Gastroesophageal sphincter (tissue), 4 donors: ENCODE data around the gene ADGRF3. TPM values are rescaled to one million over a fixed set of nuclear protein-coding genes. Genes with fewer than 3 reads are reported as not detected.
"Not testable (repeated sequence)": the region's sequence is repeated elsewhere in the genome, so short reads cannot be mapped to it uniquely, and the experiment has no call there.

ENCODE experiments used
- ATAC-seq: fragments of 150-250 bp; one replicate; pipeline ENCODE4 v1.9.1; 2016; ENCODE audit warnings: mild to moderate bottlenecking, moderate library complexity
- H3K27ac ChIP-seq, 4 donors: fragments of 200-600 bp; sonication (generic) in 3 of 4; 1 replicate in 3 of 4; 2 replicates in 1 of 4; pipeline ENCODE4 v1.5.1; 2016 to 2019
- H3K27me3 ChIP-seq: fragments of 200-600 bp; sonication (generic); one replicate; pipeline ENCODE4 v1.5.1; 2019
- H3K36me3 ChIP-seq, 2 donors: fragments of 200-600 bp; sonication (generic); one replicate each; pipeline ENCODE4 v1.5.1; 2019; ENCODE audit warnings: control low read depth in 1 of 2
- H3K4me1 ChIP-seq, 3 donors: fragments of 200-600 bp; sonication (generic); 1 replicate in 2 of 3; 2 replicates in 1 of 3; pipeline ENCODE4 v1.5.1; 2016 to 2019; ENCODE audit warnings: control low read depth in 2 of 3
- H3K4me3 ChIP-seq, 2 donors: fragments of 200-600 bp; sonication (generic); one replicate each; pipeline ENCODE4 v1.5.1; 2019; ENCODE audit warnings: mild to moderate bottlenecking in 1 of 2, moderate library complexity in 1 of 2
- H3K9me3 ChIP-seq, 3 donors: fragments of 200-600 bp; sonication (generic); one replicate each; pipeline ENCODE4 v1.5.1; 2017 to 2019; ENCODE audit warnings: control low read depth in 2 of 3
- EP300 ChIP-seq: sonication (generic); formaldehyde crosslinking; IDR thresholded peaks from one replicate; pipeline ENCODE4 v1.6.1; 2017; ENCODE audit warnings: antibody characterized with exemption, mild to moderate bottlenecking
- POLR2A ChIP-seq, 2 donors: fragments of 450-650 bp; IDR thresholded peaks; one replicate each; pipeline ENCODE4 v1.6.1; 2017; ENCODE audit warnings: antibody characterized with exemption in 2 of 2, mild to moderate bottlenecking in 2 of 2, moderate library complexity in 1 of 2
- POLR2AphosphoS5 ChIP-seq: sonication (generic); formaldehyde crosslinking; IDR thresholded peaks from one replicate; pipeline ENCODE4 v1.6.1; 2017; ENCODE audit warnings: antibody characterized with exemption
- WGBS, 2 donors: methylation state at CpG; one replicate each; pipeline ENCODE4 v1.1.5; 2018; ENCODE audit warnings: low coverage in 1 of 2; 5-methylcytosine and 5-hydroxymethylcytosine counted together
- total RNA-seq, 4 donors: library from RNA; depleted of rRNA; stranded (reverse); fragments of >200 nt; gene quantifications; one replicate each; pipeline ENCODE4 v1.1.0, GENCODE V29; 2016
- TF ChIP-seq, protein P1 (sequence below), 4 experiments: fragments of 200-600 bp in 2 of 4; fragments of 450-650 bp in 2 of 4; sonication (generic) in 1 of 4; IDR thresholded peaks; one replicate each; pipeline ENCODE4 v1.5.1; 2017 to 2019; ENCODE audit warnings: antibody characterized with exemption in 4 of 4, mild to moderate bottlenecking in 2 of 4, moderate library complexity in 2 of 4

ADGRF3 gene
- total RNA-seq, 4 donors from 2014 or later = not detected

DNA sequence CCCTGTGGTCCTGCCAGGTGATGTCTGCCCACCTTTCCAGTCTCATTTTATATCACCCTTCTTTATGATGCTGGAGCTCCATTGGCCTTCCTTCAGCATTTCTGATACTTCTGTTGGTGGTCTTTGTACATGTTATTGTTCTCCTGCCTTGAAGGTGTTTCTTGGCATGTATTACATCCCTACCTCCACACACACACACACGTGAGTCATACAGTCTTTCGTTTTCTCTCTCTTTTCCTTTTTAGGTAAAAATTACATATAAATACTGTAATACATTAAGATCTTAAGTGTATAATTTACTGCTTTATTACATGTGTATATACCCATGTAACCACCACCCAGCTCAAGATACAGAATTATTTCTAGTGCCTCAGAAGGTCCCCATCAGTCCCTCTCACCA, 10.2 kb upstream of the ADGRF3 start:
- peaks cover 0 to 7% (median 0%) of the 10 kb centered on the region in 3 donors for H3K4me1 ChIP-seq
- TF ChIP-seq POLR2A (IDR thresholded peaks at IDR 0.05) = no peak
- no peak for TF ChIP-seq POLR2AphosphoS5
- no peak for TF ChIP-seq EP300

DNA sequence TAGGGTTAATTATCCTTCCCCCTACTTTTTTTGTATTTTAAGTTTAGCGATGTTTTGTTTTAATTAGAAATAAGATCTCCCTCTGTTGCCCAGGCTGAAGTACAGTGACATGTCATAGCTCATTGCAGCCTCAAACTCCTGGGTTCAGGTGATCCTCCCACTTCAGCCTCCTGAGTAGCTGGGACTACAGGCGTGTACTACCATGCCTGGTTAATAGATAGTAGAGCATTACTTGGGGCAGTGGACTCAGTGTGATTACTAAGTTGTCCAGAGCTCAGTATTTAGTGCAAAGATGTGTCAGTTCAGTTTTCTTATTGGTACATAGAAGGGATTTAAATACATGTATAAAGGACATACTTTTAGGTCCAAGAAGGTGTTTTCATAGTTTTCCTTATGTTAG, 9.5 kb upstream of the ADGRF3 start:
- ATAC-seq = no peak
- no peaks in the 10 kb centered on the region for H3K36me3 ChIP-seq
- TF ChIP-seq POLR2A (IDR thresholded peaks at IDR 0.05) (no peak), EP300 (no peak), POLR2AphosphoS5 (no peak)
- TF ChIP-seq, protein P1, sequence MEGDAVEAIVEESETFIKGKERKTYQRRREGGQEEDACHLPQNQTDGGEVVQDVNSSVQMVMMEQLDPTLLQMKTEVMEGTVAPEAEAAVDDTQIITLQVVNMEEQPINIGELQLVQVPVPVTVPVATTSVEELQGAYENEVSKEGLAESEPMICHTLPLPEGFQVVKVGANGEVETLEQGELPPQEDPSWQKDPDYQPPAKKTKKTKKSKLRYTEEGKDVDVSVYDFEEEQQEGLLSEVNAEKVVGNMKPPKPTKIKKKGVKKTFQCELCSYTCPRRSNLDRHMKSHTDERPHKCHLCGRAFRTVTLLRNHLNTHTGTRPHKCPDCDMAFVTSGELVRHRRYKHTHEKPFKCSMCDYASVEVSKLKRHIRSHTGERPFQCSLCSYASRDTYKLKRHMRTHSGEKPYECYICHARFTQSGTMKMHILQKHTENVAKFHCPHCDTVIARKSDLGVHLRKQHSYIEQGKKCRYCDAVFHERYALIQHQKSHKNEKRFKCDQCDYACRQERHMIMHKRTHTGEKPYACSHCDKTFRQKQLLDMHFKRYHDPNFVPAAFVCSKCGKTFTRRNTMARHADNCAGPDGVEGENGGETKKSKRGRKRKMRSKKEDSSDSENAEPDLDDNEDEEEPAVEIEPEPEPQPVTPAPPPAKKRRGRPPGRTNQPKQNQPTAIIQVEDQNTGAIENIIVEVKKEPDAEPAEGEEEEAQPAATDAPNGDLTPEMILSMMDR (IDR thresholded peaks at IDR 0.05) = no peak
- H3K9me3 ChIP-seq = no peaks in the 10 kb centered on the region
- no peaks in the 10 kb centered on the region for H3K27me3 ChIP-seq
- H3K4me3 ChIP-seq = no peak overlapping the region
- H3K27ac ChIP-seq = no peak overlapping the region
- peaks cover 0 to 7% (median 0%) of the 10 kb centered on the region in 3 donors for H3K4me1 ChIP-seq
- 100% methylated on average over 1 to 2 of the region's 2 CpGs for WGBS, 2 donors

More for the DNA sequence above, 10.2 kb upstream of the ADGRF3 start:
- ATAC-seq = no peak
- no peaks in the 10 kb centered on the region for H3K9me3 ChIP-seq
- WGBS, 2 donors = 48 to 76% methylated on average over 2 of the region's 2 CpGs
- H3K27ac ChIP-seq = no peak overlapping the region
- H3K27me3 ChIP-seq = no peaks in the 10 kb centered on the region
- no peak overlapping the region for H3K4me3 ChIP-seq
- H3K36me3 ChIP-seq = no peaks in the 10 kb centered on the region

DNA sequence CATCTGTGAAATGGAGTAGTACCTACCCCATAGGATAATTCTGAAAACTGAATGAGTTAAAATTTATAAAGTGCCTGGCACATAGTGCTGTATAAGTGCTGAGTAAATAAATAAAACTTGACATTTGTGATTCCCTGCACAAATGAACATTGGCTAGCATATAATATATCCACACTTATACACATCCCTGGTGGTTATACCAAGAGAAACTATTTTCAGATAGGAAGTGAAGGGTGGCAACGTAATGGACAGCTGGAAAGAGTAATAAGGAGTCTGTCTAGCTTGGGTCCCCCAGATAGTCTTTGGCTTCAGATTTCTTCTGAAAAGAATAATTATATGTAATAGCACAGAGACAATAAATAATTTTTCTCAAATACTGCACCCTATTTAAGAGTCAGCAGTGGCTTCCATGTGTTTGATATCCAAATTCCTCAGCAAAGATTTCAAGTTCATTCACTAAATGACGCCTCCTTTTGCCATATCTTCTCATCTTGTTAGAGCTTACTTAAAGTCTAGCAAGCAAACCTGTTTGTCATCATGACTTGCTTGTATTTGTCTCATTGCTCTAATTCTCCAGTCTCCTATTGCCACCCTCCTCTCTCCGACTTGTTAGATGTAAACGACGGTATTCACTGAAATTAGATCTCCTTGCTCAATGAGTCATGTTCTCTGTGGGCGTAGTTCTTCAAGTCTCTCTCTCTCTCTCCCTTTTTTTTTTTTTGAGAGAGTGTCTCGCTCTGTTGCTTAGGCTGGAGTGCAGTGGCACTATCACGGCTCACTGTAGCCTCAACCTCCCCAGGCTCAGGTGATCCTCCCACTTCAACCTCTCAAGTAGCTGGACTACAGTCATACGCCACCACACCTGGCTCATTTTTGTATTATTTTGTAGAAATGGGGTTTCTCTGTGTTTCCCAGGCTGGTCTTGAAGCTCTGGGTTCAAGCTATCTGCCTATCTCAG, 8.7 kb upstream of the ADGRF3 start:
- no peaks in the 10 kb centered on the region for H3K9me3 ChIP-seq
- H3K4me3 ChIP-seq = no peak overlapping the region
- H3K27ac ChIP-seq = no peak overlapping the region
- H3K4me1 ChIP-seq = peaks cover 0 to 7% (median 0%) of the 10 kb centered on the region in 3 donors
- 46 to 74% methylated on average over 4 to 9 of the region's 9 CpGs for WGBS, 2 donors
- no peak for ATAC-seq
- no peaks in the 10 kb centered on the region for H3K27me3 ChIP-seq
- H3K36me3 ChIP-seq = no peaks in the 10 kb centered on the region
- TF ChIP-seq POLR2AphosphoS5 (no peak), POLR2A (IDR thresholded peaks at IDR 0.05) (no peak), EP300 (no peak)
- TF ChIP-seq, protein P1 (IDR thresholded peaks at IDR 0.05) = no peak

DNA sequence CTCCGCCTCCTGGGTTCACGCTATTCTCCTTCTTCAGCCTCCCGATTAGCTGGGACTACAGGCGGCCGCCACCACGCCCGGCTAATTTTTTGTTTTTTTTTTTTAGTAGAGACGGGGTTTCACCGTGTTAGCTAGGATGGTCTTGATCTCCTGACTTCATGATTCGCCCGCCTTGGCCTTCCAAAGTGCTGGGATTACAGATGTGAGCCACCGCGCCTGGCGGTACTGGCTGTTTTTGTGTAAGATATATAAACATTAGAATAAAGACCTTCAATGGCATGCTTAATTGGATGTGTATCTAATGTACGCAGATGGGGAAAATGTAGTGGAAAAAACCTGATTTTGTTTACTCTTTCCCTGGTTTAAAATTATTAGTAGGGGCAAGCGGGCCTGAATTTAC, 7.9 kb upstream of the ADGRF3 start:
- not testable (repeated sequence) for H3K4me3 ChIP-seq, H3K4me1 ChIP-seq, H3K27me3 ChIP-seq, H3K36me3 ChIP-seq, H3K27ac ChIP-seq, H3K9me3 ChIP-seq, ATAC-seq
- 97 to 99% methylated on average over 11 of the region's 16 CpGs for WGBS, 2 donors

DNA sequence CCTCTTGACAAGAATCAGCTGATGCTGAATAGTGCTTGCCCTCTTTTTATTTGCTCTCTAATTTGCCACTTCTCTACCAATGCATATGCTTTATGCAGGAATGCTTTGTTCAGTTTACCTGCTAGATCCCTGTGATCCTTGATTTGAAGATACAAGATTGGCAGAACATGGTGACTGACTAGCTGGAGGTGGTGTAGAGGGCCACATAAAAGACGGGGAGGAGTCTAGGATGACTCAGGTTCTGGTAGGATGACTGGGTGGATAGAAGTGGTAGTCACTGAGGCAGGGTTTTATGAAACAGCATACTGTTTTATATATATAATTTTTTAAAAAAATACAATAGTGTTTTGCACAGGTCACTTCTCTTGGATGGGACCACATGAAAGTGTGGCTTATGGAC, 6.3 kb upstream of the ADGRF3 start:
- WGBS, 2 donors = 100% methylated on average over 1 of the region's 1 CpG
- Histone ChIP-seq H3K4me3 (no peak overlapping the region), H3K27me3 (no peaks in the 10 kb centered on the region), H3K9me3 (no peaks in the 10 kb centered on the region), H3K27ac (no peak overlapping the region), H3K36me3 (no peaks in the 10 kb centered on the region), H3K4me1 (peaks cover 0 to 14% (median 0%) of the 10 kb centered on the region in 3 donors)
- TF ChIP-seq EP300 = no peak
- TF ChIP-seq POLR2AphosphoS5 = no peak
- TF ChIP-seq POLR2A (IDR thresholded peaks at IDR 0.05) = no peak
- TF ChIP-seq, protein P1 (IDR thresholded peaks at IDR 0.05) = no peak
- ATAC-seq = no peak
